ENCODE data around the gene FOXP1. TPM values are rescaled to one million over a fixed set of nuclear protein-coding genes. Genes with fewer than 3 reads are reported as not detected.

The FOXP1 gene
- total RNA-seq, 1 donor from 2014 or later: 27.3 TPM

DNA sequence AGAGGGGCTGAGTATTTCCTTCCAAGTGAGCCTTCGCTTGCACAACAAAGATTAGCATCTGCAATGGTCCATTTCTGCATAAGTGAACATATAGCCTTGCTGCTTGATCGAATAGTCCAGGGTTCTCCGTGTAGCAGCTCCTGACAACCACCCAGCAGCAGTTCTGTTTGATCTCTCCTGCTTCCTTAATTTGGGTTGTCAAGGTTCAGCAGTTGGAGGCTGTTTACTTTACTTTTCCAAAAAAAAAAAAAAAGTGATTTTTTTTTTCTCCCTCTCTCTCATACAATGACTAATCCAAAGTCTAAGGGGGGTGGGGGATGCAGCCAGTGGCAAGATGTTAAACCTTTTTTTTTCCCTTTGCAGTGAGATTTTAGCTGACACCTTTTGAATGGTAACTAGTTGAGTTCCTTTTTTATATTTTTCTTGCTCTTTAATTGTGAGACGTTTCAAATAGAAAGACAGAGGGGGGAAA, 3.6 kb downstream of the FOXP1 start:
- no peak overlapping the region for H3K27ac Mint-ChIP-seq
- peaks cover 50% of the 10 kb centered on the region for H4K20me1 ChIP-seq (ENCODE audit: low read depth)
- H3K4me3 ChIP-seq: no peak overlapping the region
- H3F3A ChIP-seq (ENCODE audit: low read depth): peaks cover 21% of the 10 kb centered on the region
- peak; percentile 27 for DNase-seq (ENCODE audit: low spot score)
- no peaks in the 10 kb centered on the region for H3K36me3 ChIP-seq
- peaks cover 22% of the 10 kb centered on the region for H3K4me1 ChIP-seq
- H3K27me3 ChIP-seq: peaks cover 14% of the 10 kb centered on the region
- H3K4me3 Mint-ChIP-seq: peak overlapping the region; percentile 95
- no peaks in the 10 kb centered on the region for H3K9me3 ChIP-seq (ENCODE audit: low read depth)
- TF ChIP-seq, protein P1, sequence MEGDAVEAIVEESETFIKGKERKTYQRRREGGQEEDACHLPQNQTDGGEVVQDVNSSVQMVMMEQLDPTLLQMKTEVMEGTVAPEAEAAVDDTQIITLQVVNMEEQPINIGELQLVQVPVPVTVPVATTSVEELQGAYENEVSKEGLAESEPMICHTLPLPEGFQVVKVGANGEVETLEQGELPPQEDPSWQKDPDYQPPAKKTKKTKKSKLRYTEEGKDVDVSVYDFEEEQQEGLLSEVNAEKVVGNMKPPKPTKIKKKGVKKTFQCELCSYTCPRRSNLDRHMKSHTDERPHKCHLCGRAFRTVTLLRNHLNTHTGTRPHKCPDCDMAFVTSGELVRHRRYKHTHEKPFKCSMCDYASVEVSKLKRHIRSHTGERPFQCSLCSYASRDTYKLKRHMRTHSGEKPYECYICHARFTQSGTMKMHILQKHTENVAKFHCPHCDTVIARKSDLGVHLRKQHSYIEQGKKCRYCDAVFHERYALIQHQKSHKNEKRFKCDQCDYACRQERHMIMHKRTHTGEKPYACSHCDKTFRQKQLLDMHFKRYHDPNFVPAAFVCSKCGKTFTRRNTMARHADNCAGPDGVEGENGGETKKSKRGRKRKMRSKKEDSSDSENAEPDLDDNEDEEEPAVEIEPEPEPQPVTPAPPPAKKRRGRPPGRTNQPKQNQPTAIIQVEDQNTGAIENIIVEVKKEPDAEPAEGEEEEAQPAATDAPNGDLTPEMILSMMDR (IDR thresholded peaks at IDR 0.05): no peak
- no peak for TF ChIP-seq EZH2 (IDR thresholded peaks at IDR 0.05)
- no peak for TF ChIP-seq EZH2phosphoT487 (IDR thresholded peaks at IDR 0.05)
- H3K27ac ChIP-seq: no peak overlapping the region
- peaks cover 9% of the 10 kb centered on the region for H3K36me3 Mint-ChIP-seq
- H3K4me1 Mint-ChIP-seq: peaks cover 48% of the 10 kb centered on the region
- peaks cover 6% of the 10 kb centered on the region for H3K27me3 Mint-ChIP-seq (ENCODE audit: insufficient read depth, low read depth)
- H3K4me2 ChIP-seq: peak overlapping the region; percentile 97
- no peak overlapping the region for H3K9ac ChIP-seq
- no peaks in the 10 kb centered on the region for H3K9me3 Mint-ChIP-seq
- H3K79me2 ChIP-seq (ENCODE audit: low read depth): peaks cover 28% of the 10 kb centered on the region
- no peak overlapping the region for H2AFZ ChIP-seq (replicated peaks)

DNA sequence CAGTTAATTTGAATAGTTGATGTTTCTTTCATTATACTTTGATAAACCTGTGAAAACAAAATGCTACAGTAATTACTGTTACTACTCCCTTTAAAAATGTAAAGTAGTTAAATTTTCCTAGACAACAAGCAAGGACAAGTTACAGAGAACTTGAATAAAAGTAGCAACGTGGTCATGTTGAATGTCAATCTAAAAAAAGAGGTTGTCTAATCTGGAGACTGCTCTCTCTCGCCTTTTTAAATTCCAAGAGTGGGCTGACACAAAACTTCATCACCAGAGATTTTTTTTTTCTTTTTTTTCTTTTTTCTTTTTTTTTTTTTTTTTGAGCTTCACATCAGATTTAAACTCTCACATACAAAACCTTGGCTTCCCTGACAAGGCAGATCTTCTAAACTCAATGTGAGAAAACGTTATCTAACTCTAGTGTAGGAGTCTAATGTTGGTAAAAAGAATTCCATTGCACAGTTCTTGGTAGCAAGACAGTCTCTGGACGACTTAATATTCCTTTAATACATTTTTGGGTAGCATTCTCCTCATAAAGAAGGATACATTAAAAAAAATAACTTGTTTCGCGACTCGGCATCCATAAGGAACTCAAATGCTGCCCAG, 4.1 kb downstream of the FOXP1 start:
- H3K9ac ChIP-seq: no peak overlapping the region
- H3K4me3 ChIP-seq: no peak overlapping the region
- H3K27ac ChIP-seq: no peak overlapping the region

DNA sequence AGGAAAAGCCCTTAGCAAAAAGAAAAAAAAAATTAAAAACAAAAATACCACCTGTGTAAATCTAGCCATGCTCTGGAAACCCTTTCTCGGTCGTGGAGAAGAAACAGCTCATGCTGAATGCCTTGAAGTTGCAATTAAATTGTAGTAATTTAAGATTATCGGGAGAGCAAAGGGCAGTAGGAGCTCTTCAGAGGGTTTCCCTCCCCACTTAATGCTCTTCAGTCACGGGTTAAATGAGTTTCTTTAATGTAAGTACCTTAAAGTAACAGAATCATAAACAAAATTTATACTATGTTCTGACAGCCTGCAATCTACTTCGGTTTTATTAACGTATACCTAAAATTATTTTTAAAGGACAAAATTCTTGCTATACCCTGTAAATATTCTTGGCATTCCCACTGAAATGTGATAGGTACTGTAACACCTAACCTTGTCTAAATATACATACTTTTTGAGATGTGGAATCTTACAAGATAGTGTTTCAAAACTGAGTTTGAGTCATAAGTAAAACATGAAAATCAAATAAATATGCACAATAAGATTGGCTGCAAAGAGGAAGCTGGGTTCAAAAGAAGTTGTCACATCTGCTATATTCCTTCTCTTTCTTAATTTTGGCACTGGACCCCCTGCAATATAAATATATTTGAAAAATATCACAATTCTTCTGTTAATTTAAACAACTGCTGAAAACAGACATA, 5.3 kb downstream of the FOXP1 start:
- H3K4me2 ChIP-seq: no peak overlapping the region

More for the DNA sequence above, 4.1 kb downstream of the FOXP1 start:
- H3K27me3 ChIP-seq: peaks cover 14% of the 10 kb centered on the region
- H3K4me1 Mint-ChIP-seq: peaks cover 43% of the 10 kb centered on the region
- peaks cover 22% of the 10 kb centered on the region for H3K4me1 ChIP-seq
- DNase-seq (ENCODE audit: low spot score): no peak
- H3F3A ChIP-seq (ENCODE audit: low read depth): peaks cover 15% of the 10 kb centered on the region
- peaks cover 55% of the 10 kb centered on the region for H4K20me1 ChIP-seq (ENCODE audit: low read depth)
- H3K9me3 ChIP-seq (ENCODE audit: low read depth): no peaks in the 10 kb centered on the region
- peak overlapping the region; percentile 95 for H3K4me3 Mint-ChIP-seq
- no peaks in the 10 kb centered on the region for H3K9me3 Mint-ChIP-seq
- TF ChIP-seq EZH2phosphoT487 (IDR thresholded peaks at IDR 0.05) (no peak), EZH2 (IDR thresholded peaks at IDR 0.05) (no peak)
- TF ChIP-seq, protein P1 (IDR thresholded peaks at IDR 0.05): no peak
- no peaks in the 10 kb centered on the region for H3K36me3 ChIP-seq
- peak overlapping the region; percentile 97 for H3K4me2 ChIP-seq
- H3K27ac Mint-ChIP-seq: no peak overlapping the region
- H3K27me3 Mint-ChIP-seq (ENCODE audit: insufficient read depth, low read depth): peaks cover 5% of the 10 kb centered on the region
- peaks cover 28% of the 10 kb centered on the region for H3K79me2 ChIP-seq (ENCODE audit: low read depth)
- H2AFZ ChIP-seq (replicated peaks): no peak overlapping the region
- H3K36me3 Mint-ChIP-seq: peaks cover 11% of the 10 kb centered on the region

More for the DNA sequence above, 5.3 kb downstream of the FOXP1 start:
- Histone ChIP-seq H3K27ac (no peak overlapping the region), H2AFZ (replicated peaks) (no peak overlapping the region), H3K79me2 (ENCODE audit: low read depth) (peaks cover 28% of the 10 kb centered on the region), H3K9me3 (ENCODE audit: low read depth) (no peaks in the 10 kb centered on the region), H3K27me3 (peaks cover 14% of the 10 kb centered on the region), H3K36me3 (no peaks in the 10 kb centered on the region), H3K4me3 (no peak overlapping the region), H3K4me1 (peaks cover 28% of the 10 kb centered on the region), H3F3A (ENCODE audit: low read depth) (peaks cover 3% of the 10 kb centered on the region), H4K20me1 (ENCODE audit: low read depth) (peaks cover 64% of the 10 kb centered on the region), H3K9ac (no peak overlapping the region)
- H3K4me3 Mint-ChIP-seq: no peak overlapping the region
- no peak for DNase-seq (ENCODE audit: low spot score)
- H3K9me3 Mint-ChIP-seq: no peaks in the 10 kb centered on the region
- no peak for TF ChIP-seq EZH2phosphoT487 (IDR thresholded peaks at IDR 0.05)
- no peak for TF ChIP-seq EZH2 (IDR thresholded peaks at IDR 0.05)
- peaks cover 11% of the 10 kb centered on the region for H3K36me3 Mint-ChIP-seq
- H3K27ac Mint-ChIP-seq: no peak overlapping the region
- peaks cover 3% of the 10 kb centered on the region for H3K27me3 Mint-ChIP-seq (ENCODE audit: insufficient read depth, low read depth)
- peaks cover 41% of the 10 kb centered on the region for H3K4me1 Mint-ChIP-seq

Data from neural progenitor cell (in vitro differentiated cells).